ENCODE measurements around the gene ZNF282.
A peak's percentile ranks its signal among the peaks of the same experiment; 100 is the strongest.

The ZNF282 gene

DNA sequence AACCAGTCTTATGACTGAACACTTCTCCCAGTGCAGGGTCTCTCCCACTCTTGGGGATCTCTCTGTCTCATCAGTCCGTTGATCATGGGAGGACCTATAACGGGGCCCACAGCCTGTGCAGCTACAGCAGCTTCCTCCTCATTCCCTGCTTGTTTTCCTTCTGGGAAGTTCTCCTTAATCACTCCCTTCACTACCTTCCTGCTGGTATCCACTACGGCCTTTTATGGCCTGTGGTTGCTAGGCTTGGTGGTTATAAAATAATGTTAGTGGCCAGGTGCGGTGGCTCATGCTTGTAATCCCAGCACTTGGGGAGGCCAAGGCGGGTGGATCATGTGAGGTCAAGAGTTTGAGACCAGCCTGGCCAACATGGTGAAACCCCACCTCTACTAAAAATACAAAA, 3.5 kb upstream of the ZNF282 start:
- DNase-seq (ENCODE audit: low read depth), result no peak

DNA sequence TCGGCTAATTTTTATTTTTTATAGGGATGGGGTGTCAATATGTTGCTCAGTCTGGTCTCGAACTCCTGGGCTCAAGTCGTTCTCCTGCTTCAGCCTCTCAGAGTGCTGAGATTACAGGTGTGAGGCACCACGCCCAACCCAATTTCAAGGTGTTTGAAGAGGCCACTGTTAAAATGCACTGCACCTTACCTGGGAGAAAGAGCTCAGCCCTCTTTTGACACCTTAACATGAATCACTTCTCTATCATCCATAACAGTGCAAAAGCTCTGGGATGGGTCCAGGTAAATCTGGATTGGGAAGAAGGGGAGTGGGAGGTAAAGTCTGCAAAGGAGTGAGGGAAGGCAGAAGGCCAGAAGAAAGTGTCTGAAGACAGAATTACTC, 557 bp upstream of the ZNF282 start:
- DNase-seq (ENCODE audit: low read depth), result no peak

- no peak for DNase-seq (ENCODE audit: low read depth)
Measured at GRCh38 chr7:149196151-149196704, 882 bp downstream of the ZNF282 start.

DNA sequence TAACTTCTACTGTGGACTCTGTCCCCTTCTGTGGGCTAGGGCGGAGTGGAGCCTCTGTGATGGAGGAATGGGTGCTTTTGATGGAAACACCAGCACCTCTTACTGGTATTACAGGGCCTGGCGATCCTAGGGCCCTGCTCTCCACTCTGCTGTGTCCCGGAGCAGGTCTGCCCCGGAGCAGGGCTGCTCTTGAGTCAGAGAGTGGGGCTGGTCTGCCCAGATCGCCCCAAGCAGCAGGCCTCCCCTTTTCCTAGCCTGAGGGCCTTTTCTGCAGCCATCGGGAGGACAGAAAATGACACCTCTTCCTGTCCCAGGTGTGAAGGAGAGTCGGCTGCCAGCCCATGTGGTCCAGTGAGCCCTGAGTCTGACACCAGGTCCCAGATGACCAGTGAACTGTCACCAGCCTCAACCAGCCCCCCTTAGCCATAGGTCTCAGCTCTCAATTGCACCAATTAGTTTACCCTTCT, 1.4 kb downstream of the ZNF282 start:
- DNase-seq (ENCODE audit: low read depth), result no peak

GRCh38 chr7:149197675-149198074, 2.3 kb downstream of the ZNF282 start:
- DNase-seq (ENCODE audit: low read depth), result no peak

GRCh38 chr7:149198161-149198816, 2.9 kb downstream of the ZNF282 start:
- DNase-seq (ENCODE audit: low read depth), result no peak

GRCh38 chr7:149199234-149199995, 4.1 kb downstream of the ZNF282 start:
- no peak for DNase-seq (ENCODE audit: low read depth)

- DNase-seq (ENCODE audit: low read depth), result no peak
Measured at GRCh38 chr7:149202831-149203231, 7.5 kb downstream of the ZNF282 start.

GRCh38 chr7:149205690-149206381, 10.5 kb downstream of the ZNF282 start:
- no peak for DNase-seq (ENCODE audit: low read depth)

DNA sequence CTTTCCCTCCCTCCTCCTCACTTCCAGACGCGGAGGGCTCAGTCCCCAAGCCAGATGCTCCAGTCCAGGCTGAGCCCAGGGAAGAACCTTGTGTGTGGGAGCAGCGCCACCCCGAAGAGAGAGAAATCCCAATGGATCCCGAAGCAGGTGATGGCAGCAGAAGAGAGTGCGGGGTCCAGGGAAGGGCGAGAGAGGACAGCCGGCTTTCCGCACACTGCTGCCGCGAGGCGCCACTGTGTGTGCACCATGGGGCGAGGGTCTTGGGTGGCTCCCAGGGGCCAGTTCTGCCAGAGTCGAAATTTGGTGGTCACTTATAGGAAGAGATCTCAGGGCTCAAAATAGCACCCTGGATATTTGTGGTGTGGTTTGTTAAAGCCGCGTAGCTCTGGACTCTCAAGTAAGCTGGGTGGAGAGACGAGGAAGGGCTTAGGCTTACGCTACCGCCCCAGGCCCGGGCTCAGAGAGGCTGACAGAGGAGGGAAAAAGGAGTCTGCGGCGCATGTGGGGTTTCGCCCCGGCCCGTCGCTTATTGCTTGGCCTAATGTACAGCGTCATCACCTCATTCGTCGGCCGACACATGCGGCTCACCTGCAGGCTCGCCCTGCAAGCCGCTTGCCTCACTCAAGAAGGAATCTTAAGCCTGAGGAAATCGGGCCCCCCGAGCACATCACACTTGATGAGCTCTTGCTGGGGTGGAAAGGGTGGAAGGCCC, 12.1 kb downstream of the ZNF282 start:
- DNase-seq (ENCODE audit: low read depth), result no peak

- DNase-seq (ENCODE audit: low read depth), result peak; percentile 64
Measured at GRCh38 chr7:149209518-149210269, 14.3 kb downstream of the ZNF282 start.

DNA sequence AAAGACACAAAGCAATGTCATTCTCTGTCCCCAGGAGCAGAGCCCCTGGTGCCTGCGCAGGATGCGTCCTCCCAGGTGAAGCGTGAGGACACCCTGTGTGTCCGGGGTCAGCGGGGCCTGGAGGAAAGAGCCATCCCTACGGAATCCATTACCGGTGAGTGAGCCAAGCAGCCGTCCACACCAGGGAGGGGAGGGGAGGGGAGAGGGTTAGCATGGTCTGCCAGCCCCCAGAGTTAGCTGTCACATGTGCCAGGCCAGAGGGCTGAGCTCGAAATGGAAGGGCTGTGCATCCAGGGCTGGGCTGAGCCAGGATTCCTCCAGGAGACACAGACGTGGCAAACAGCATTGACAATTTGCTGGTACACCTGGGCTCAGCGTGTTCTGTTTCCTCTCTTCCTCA, 15.2 kb downstream of the ZNF282 start:
- no peak for DNase-seq (ENCODE audit: low read depth)

DNA sequence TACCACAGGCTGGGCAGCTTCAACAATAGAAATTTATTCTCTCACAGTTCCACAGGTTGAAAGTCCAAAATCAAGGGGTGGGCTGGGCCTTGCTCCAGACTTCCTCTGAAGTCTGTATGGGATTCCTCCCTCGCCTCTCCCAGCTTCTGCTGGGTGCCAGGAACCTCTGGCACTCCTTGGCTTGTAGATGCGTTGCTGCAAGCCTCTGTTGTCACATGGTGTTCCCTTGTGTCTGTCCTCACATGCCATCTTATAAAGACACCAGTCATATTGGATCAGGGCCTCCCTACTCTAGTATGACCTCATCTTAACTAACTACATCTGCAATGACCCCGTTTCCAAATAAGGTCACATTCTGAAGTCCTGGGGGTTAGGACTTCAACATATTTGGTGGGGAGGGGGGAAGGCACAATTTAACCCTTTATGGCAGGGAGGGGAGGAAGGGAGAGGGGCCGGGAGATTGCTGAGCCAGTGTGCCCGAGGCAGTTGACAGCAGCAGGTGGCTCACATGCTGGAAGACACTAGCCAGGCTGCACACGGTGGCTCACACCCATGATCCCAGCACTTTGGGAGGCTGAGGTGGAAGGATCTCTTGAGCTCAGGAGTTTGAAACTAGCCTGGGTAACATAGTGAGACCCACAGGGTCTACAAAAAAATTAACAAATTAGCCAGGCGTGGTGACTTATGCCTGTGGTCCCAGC, 18.8 kb downstream of the ZNF282 start:
- DNase-seq (ENCODE audit: low read depth), result no peak

DNA sequence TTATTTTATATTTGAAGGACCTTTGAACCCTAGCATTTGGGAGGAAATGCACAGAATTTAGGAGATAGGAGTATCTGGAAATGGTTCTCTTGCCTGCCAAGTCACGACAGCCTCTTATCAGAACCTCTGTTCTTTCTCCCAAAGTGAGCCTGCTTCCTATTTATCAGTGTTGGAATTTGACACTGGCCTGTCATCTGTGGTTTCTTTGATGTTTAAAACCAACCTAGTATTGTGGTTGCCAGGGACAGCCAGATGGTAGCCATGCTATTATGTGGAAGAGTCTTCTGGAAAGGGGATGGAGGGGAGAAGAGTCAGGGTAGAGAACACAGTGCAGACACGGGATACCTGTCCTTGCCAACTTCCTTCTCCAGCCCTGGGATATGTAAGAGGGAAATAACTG, 21.1 kb downstream of the ZNF282 start:
- DNase-seq (ENCODE audit: low read depth), result no peak

DNA sequence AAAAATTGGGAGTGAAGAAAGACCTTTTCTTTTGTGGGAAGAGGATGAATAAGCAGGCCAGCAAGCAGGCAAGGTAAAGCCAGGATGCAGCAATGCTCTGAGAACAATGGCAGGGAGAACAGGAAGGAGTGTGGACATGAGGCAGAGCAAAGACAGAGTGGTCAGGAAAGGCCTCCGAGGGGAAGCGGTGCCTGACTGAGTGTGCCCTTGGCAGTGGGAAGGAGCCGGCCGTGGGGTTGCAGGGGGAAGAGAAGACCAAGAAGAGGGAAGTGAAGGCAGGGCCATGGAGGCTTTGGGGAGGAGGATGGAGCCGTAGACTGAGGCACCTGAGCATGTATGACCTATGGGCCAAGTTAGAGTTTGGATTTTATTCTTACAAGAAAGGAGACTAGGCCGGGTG, 22.2 kb downstream of the ZNF282 start:
- no peak for DNase-seq (ENCODE audit: low read depth)

- DNase-seq (ENCODE audit: low read depth), result no peak
Measured at GRCh38 chr7:149218469-149219420, 23.4 kb downstream of the ZNF282 start.

GRCh38 chr7:149220534-149220933, 25.2 kb downstream of the ZNF282 start:
- no peak for DNase-seq (ENCODE audit: low read depth)

- no peak for DNase-seq (ENCODE audit: low read depth)
Measured at GRCh38 chr7:149223176-149223575, 27.8 kb downstream of the ZNF282 start.

DNA sequence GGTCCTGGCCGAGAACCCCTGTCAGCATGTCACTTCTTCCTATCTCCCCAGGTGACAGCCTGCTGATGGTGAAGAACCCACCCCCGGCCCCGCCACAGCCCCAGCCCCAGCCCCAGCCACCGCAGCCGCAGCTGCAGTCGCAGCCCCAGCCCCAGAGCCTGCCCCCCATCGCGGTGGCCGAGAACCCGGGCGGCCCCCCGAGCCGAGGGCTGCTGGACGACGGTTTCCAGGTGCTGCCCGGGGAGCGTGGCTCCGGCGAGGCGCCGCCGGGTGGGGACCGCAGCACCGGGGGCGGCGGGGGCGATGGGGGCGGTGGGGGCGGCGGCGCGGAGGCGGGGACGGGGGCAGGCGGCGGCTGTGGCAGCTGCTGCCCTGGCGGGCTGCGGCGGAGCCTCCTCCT, 28.4 kb downstream of the ZNF282 start:
- DNase-seq (ENCODE audit: low read depth), result no peak

DNA sequence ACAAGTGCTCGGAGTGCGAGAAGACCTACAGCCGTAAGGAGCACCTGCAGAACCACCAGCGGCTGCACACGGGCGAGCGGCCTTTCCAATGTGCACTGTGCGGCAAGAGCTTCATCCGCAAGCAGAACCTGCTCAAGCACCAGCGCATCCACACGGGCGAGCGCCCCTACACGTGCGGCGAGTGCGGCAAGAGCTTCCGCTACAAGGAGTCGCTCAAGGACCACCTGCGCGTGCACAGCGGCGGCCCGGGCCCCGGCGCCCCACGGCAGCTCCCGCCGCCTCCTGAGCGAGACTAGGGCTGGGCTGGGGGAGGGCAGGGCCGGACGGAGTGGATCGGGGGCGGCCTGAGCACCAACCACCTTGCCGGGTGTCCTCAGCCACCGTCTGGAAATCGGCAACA, 29.0 kb downstream of the ZNF282 start:
- no peak for DNase-seq (ENCODE audit: low read depth)
